Prostate gland (tissue), 2 donors: ENCODE measurements around the gene MPZ. TPM values are rescaled to one million over a fixed set of nuclear protein-coding genes. Genes with fewer than 3 reads are reported as not detected.

Source experiments
- DNase-seq: peaks from one replicate; pipeline ENCODE4 v3.0.0-alpha.2; 2019; ENCODE audit warnings: low spot score
- H3K27ac ChIP-seq, 2 donors: fragments of 200-600 bp; sonication (generic); 2 replicates each; pipeline ENCODE4 v1.5.1; 2017 to 2019
- H3K27me3 ChIP-seq: fragments of 200-600 bp; sonication (generic); replicated peaks from 2 replicates; pipeline ENCODE4 v1.5.1; 2019; ENCODE audit not compliant: insufficient read depth
- H3K36me3 ChIP-seq, 2 donors: fragments of 200-600 bp; sonication (generic); 1 replicate in 1 of 2; 2 replicates in 1 of 2; pipeline versions ENCODE4 v1.5.1 to v1.8.1; 2017 to 2019
- H3K4me1 ChIP-seq: fragments of 200-600 bp; sonication (generic); replicated peaks from 2 replicates; pipeline ENCODE4 v1.5.1; 2019
- H3K4me3 ChIP-seq, 2 donors: fragments of 200-600 bp; sonication (generic); 2 replicates each; pipeline ENCODE4 v1.5.1; 2017 to 2019
- H3K9me3 ChIP-seq: fragments of 200-600 bp; sonication (generic); 2 replicates; pipeline ENCODE4 v1.5.1; 2017
- POLR2A ChIP-seq: fragments of 450-650 bp; IDR thresholded peaks from one replicate; pipeline ENCODE4 v1.6.1; 2016; ENCODE audit warnings: antibody characterized with exemption, mild to moderate bottlenecking
- POLR2AphosphoS5 ChIP-seq: sonication (generic); formaldehyde crosslinking; IDR thresholded peaks from one replicate; pipeline ENCODE4 v1.6.1; 2017; ENCODE audit warnings: antibody characterized with exemption
- WGBS: methylation state at CpG from one replicate; pipeline ENCODE4 v1.1.5; 2018; 5-methylcytosine and 5-hydroxymethylcytosine counted together
- intact Hi-C: fragments of 100-400 bp; cut with DNase I; formaldehyde crosslinking; loops from one replicate; pipeline ENCODE4 v1.14.2; 2022
- total RNA-seq, 2 donors: library from RNA; depleted of rRNA; stranded (reverse); fragments of >200 nt; gene quantifications; one replicate each; pipeline ENCODE4 v1.1.0, GENCODE V29; 2016
- TF ChIP-seq, protein P1 (sequence below), 4 experiments: fragments of 200-600 bp in 2 of 4; fragments of 450-650 bp in 2 of 4; sonication (generic) in 2 of 4; IDR thresholded peaks; 1 replicate in 3 of 4; 2 replicates in 1 of 4; pipeline ENCODE4 v1.5.1; 2016 to 2019; ENCODE audit warnings: antibody characterized with exemption in 4 of 4, mild to moderate bottlenecking in 2 of 4, moderate library complexity in 2 of 4

MPZ gene
- total RNA-seq, 2 donors from 2014 or later: 2.2 to 7.3 TPM

- TF ChIP-seq, protein P1, sequence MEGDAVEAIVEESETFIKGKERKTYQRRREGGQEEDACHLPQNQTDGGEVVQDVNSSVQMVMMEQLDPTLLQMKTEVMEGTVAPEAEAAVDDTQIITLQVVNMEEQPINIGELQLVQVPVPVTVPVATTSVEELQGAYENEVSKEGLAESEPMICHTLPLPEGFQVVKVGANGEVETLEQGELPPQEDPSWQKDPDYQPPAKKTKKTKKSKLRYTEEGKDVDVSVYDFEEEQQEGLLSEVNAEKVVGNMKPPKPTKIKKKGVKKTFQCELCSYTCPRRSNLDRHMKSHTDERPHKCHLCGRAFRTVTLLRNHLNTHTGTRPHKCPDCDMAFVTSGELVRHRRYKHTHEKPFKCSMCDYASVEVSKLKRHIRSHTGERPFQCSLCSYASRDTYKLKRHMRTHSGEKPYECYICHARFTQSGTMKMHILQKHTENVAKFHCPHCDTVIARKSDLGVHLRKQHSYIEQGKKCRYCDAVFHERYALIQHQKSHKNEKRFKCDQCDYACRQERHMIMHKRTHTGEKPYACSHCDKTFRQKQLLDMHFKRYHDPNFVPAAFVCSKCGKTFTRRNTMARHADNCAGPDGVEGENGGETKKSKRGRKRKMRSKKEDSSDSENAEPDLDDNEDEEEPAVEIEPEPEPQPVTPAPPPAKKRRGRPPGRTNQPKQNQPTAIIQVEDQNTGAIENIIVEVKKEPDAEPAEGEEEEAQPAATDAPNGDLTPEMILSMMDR (IDR thresholded peaks at IDR 0.05): no peak
- TF ChIP-seq POLR2AphosphoS5 (no peak), POLR2A (no peak)
- H3K4me3 ChIP-seq: peak overlapping the region; percentile 59 to 67
- peaks cover 6% of the 10 kb centered on the region for H3K4me1 ChIP-seq
- no peaks in the 10 kb centered on the region for H3K36me3 ChIP-seq
- WGBS: 9% methylated on average over 17 of the region's 17 CpGs
- no peaks in the 10 kb centered on the region for H3K9me3 ChIP-seq
- intact Hi-C loops: no loop called here
- H3K27me3 ChIP-seq: no peaks in the 10 kb centered on the region
- DNase-seq: no peak
- H3K27ac ChIP-seq: peak overlapping the region; percentile 33 to 54
Measured at GRCh38 chr1:161304927-161305866, 4.6 kb downstream of the MPZ start.

GRCh38 chr1:161300478-161300877, 9.3 kb downstream of the MPZ start:
- no peak for DNase-seq
- H3K36me3 ChIP-seq: no peaks in the 10 kb centered on the region
- TF ChIP-seq POLR2A (no peak), POLR2AphosphoS5 (no peak)
- TF ChIP-seq, protein P1 (IDR thresholded peaks at IDR 0.05): no peak
- 90% methylated on average over 4 of the region's 4 CpGs for WGBS
- no peak overlapping the region for H3K4me3 ChIP-seq
- intact Hi-C loops: no loop called here
- no peaks in the 10 kb centered on the region for H3K27me3 ChIP-seq
- peaks cover 6% of the 10 kb centered on the region for H3K4me1 ChIP-seq
- H3K27ac ChIP-seq: no peak overlapping the region
- no peaks in the 10 kb centered on the region for H3K9me3 ChIP-seq

DNA sequence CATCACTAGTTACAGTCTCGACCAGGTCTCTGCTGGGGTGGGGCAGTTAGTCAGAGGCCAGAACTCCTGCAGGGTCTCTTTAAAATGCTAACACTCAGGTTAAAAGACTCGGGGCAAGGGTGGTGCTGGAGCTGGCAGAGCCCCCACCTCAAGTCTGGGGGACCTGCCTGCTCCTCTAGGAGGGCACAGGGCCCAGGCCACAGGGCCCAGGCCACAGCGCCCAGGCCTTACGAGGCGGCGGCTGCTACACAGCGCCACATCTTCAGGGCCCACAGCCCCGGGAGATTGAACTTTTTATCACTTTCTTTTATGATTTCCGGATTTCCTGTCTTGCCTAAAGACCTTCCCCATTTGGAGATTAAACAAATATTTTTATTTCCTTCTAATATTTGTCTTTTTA, 10.4 kb downstream of the MPZ start:
- no peaks in the 10 kb centered on the region for H3K36me3 ChIP-seq
- no peak for TF ChIP-seq POLR2AphosphoS5
- TF ChIP-seq, protein P1 (IDR thresholded peaks at IDR 0.05): no peak
- no peak for TF ChIP-seq POLR2A

DNA sequence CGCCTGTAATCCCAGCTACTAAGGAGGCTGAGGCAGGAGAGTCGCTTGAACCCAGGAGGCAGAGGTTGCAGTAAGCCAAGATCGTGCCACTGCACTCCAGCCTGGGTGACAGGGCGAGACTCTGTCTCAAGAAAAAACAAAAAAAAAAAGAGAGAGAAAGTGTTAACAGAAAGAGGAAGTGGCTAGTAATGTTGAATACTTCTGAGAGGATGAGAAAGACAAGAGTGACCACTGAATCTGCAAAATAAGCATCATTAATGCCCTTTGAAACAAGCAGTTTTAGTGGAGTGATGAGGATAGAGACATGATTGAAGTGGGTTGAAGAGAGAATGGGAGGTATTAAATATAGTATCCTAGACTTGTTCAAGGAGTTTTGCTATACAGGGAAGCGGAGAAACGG, 11.7 kb downstream of the MPZ start:
- DNase-seq: no peak
- Histone ChIP-seq H3K4me3 (no peak overlapping the region), H3K27ac (no peak overlapping the region), H3K27me3 (no peaks in the 10 kb centered on the region), H3K4me1 (no peaks in the 10 kb centered on the region), H3K9me3 (no peaks in the 10 kb centered on the region), H3K36me3 (no peaks in the 10 kb centered on the region)
- intact Hi-C loops: no loop called here
- WGBS: 91% methylated on average over 6 of the region's 6 CpGs
- TF ChIP-seq POLR2A (no peak), POLR2AphosphoS5 (no peak)
- TF ChIP-seq, protein P1 (IDR thresholded peaks at IDR 0.05): no peak

More for the DNA sequence above, 10.4 kb downstream of the MPZ start:
- no peak overlapping the region for H3K27ac ChIP-seq
- H3K4me1 ChIP-seq: no peaks in the 10 kb centered on the region
- no peaks in the 10 kb centered on the region for H3K27me3 ChIP-seq
- no peak for DNase-seq
- H3K9me3 ChIP-seq: no peaks in the 10 kb centered on the region
- intact Hi-C loops: no loop called here
- H3K4me3 ChIP-seq: no peak overlapping the region
- WGBS: 70% methylated on average over 9 of the region's 9 CpGs

GRCh38 chr1:161297415-161297814, 12.4 kb downstream of the MPZ start:
- Histone ChIP-seq H3K4me1 (no peaks in the 10 kb centered on the region), H3K27ac (no peak overlapping the region), H3K36me3 (no peaks in the 10 kb centered on the region), H3K4me3 (no peak overlapping the region), H3K9me3 (no peaks in the 10 kb centered on the region), H3K27me3 (no peaks in the 10 kb centered on the region)
- DNase-seq: no peak
- intact Hi-C loops: no loop called here
- TF ChIP-seq, protein P1 (IDR thresholded peaks at IDR 0.05): no peak
- TF ChIP-seq POLR2AphosphoS5: no peak
- no peak for TF ChIP-seq POLR2A
